ENCODE data around the gene FAM217B. TPM values are rescaled to one million over a fixed set of nuclear protein-coding genes. Genes with fewer than 3 reads are reported as not detected.

Gene FAM217B
- total RNA-seq, 1 donor, result 5.8 TPM

DNA sequence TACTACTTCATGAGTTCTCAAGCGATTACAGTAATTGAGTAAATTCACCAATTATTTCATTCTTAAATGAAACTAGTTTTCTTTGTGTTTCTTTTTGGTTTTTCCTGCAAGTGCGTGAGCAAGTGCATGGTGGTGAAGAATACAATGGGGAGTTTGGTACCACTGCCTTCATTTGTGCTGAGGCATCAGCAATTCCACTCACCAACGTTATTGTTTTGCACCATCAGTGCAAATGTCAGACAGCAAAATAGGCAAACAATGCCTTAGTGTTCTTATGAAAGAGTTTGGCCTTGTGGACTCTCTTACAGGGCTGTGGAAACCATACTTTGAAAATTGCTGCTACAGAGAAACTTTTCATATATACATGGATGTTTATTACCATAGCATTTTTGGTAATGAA is 26.2 kb downstream of the FAM217B start:
- no peak overlapping the region for H3K4me2 ChIP-seq (ENCODE audit: insufficient read depth, low read length)
- H3K27me3 ChIP-seq (ENCODE audit: insufficient read depth, low read length), result no peaks in the 10 kb centered on the region
- H4K20me1 ChIP-seq (ENCODE audit: insufficient read depth, low read length), result no peaks in the 10 kb centered on the region
- H3K79me2 ChIP-seq (ENCODE audit: insufficient read depth, low read length), result no peaks in the 10 kb centered on the region
- H2AFZ ChIP-seq (ENCODE audit: low read length), result no peak overlapping the region
- H3K9me3 ChIP-seq (ENCODE audit: low read depth, low read length), result no peaks in the 10 kb centered on the region
- no peak for DNase-seq (ENCODE audit: insufficient read length, low spot score, missing footprints)
- TF ChIP-seq, protein P1, sequence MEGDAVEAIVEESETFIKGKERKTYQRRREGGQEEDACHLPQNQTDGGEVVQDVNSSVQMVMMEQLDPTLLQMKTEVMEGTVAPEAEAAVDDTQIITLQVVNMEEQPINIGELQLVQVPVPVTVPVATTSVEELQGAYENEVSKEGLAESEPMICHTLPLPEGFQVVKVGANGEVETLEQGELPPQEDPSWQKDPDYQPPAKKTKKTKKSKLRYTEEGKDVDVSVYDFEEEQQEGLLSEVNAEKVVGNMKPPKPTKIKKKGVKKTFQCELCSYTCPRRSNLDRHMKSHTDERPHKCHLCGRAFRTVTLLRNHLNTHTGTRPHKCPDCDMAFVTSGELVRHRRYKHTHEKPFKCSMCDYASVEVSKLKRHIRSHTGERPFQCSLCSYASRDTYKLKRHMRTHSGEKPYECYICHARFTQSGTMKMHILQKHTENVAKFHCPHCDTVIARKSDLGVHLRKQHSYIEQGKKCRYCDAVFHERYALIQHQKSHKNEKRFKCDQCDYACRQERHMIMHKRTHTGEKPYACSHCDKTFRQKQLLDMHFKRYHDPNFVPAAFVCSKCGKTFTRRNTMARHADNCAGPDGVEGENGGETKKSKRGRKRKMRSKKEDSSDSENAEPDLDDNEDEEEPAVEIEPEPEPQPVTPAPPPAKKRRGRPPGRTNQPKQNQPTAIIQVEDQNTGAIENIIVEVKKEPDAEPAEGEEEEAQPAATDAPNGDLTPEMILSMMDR (IDR thresholded peaks at IDR 0.05; ENCODE audit: extremely low read depth, low read depth, low read length), result no peak
- no peaks in the 10 kb centered on the region for H3K4me1 ChIP-seq (ENCODE audit: insufficient read depth, low read length)
- no peak overlapping the region for H3K4me3 ChIP-seq (ENCODE audit: insufficient read depth, low read length)
- H3K27ac ChIP-seq (ENCODE audit: low read depth, low read length), result no peak overlapping the region
- H3K36me3 ChIP-seq (ENCODE audit: insufficient read depth, low read length), result no peaks in the 10 kb centered on the region

DNA sequence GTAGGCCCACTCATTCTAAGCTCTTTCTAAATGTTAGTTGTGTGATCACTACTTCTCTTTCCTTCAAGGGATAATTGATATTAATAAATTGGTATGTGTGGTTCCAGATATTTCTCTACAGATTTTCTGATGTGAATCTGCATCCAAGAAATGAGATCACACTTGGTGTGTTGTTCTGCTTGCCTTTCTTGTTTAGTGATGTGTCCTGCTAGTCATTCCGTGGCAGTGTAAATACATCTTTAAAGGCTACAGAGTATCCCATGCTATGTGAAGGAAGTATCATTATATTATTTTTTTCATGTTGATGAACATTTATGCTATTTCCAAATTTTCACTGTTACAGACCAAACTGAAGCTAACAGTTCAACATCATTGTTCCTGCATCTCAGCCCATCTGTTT is 31.2 kb downstream of the FAM217B start:
- Histone ChIP-seq H3K9me3 (ENCODE audit: low read depth, low read length) (no peaks in the 10 kb centered on the region), H2AFZ (ENCODE audit: low read length) (no peak overlapping the region), H3K4me2 (ENCODE audit: insufficient read depth, low read length) (no peak overlapping the region), H3K36me3 (ENCODE audit: insufficient read depth, low read length) (no peaks in the 10 kb centered on the region), H3K4me3 (ENCODE audit: insufficient read depth, low read length) (no peak overlapping the region), H4K20me1 (ENCODE audit: insufficient read depth, low read length) (no peaks in the 10 kb centered on the region), H3K79me2 (ENCODE audit: insufficient read depth, low read length) (no peaks in the 10 kb centered on the region), H3K4me1 (ENCODE audit: insufficient read depth, low read length) (no peaks in the 10 kb centered on the region), H3K27me3 (ENCODE audit: insufficient read depth, low read length) (no peaks in the 10 kb centered on the region), H3K27ac (ENCODE audit: low read depth, low read length) (no peak overlapping the region)
- no peak for DNase-seq (ENCODE audit: insufficient read length, low spot score, missing footprints)
- TF ChIP-seq, protein P1 (IDR thresholded peaks at IDR 0.05; ENCODE audit: extremely low read depth, low read depth, low read length), result no peak

DNA sequence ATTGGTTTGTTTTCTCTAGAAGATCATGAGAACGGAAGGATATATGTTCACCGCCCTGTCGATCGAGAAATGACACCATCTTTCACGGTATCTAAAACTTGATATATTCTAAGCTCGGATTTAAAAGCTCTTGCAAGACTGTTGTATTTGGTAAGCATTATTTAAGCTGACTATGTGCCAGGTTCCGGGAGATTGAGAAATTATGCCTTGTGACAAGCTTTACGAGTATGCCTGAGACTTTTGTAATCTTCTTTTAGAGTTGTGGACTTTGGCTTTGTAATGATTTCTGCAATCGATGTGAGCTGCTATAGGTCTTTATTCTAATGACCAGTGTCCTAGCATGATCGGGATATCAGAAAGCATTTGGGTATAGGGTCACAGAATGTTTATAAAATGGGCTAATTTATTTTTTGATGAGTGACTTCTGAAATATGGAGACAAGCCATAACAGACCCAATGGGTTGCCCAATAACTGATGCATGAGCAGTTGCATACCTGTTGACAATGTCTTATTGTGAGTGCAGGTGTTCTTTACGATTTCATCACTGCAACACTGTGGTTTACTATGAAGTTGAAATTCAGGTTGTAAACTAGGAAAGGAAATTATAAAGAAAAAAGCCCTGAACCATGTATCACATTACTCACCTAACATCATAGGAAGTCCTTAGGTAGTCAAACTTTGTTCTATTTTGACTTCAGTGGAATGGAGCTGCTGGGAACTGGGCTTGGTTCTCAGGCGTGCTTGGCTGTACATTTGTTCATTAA is 32.0 kb downstream of the FAM217B start:
- H3K36me3 ChIP-seq (ENCODE audit: insufficient read depth, low read length), result no peaks in the 10 kb centered on the region
- H3K4me3 ChIP-seq (ENCODE audit: insufficient read depth, low read length), result no peak overlapping the region
- H3K9me3 ChIP-seq (ENCODE audit: low read depth, low read length), result no peaks in the 10 kb centered on the region
- no peak overlapping the region for H3K27ac ChIP-seq (ENCODE audit: low read depth, low read length)
- TF ChIP-seq, protein P1 (IDR thresholded peaks at IDR 0.05; ENCODE audit: extremely low read depth, low read depth, low read length), result no peak
- H3K4me2 ChIP-seq (ENCODE audit: insufficient read depth, low read length), result no peak overlapping the region
- no peak for DNase-seq (ENCODE audit: insufficient read length, low spot score, missing footprints)
- H3K27me3 ChIP-seq (ENCODE audit: insufficient read depth, low read length), result no peaks in the 10 kb centered on the region
- H4K20me1 ChIP-seq (ENCODE audit: insufficient read depth, low read length), result no peaks in the 10 kb centered on the region
- H3K79me2 ChIP-seq (ENCODE audit: insufficient read depth, low read length), result no peaks in the 10 kb centered on the region
- no peaks in the 10 kb centered on the region for H3K4me1 ChIP-seq (ENCODE audit: insufficient read depth, low read length)
- H2AFZ ChIP-seq (ENCODE audit: low read length), result no peak overlapping the region

DNA sequence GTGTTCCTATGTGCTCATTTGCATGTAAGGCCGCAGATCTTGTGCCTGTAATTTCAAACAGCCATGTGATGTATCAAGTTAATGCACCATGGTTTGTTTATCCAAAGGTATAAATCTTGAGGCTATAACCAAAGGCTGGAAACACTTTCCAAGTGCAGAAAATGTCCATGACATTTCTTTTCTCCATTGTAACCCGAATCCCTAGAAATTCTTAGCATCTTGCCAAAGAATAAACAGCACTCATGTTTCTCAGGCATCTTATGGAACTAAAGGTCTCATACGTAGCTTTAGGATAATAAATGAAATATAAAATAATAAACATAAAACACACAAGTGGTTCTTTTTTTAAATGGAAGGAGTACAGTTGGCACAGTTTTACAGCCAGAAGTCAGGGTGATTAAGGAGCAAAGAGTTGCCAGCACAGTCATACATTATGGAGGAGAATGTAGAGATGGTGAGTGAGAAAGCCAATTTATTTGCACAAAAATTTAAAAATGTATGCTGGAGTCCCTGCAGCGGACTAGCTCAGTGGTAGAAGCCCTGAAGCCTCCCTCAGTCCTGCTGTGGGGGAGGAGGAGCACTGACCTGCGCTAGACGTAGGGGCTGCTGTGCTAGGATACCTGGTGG is 36.1 kb downstream of the FAM217B start:
- Histone ChIP-seq H3K9me3 (ENCODE audit: low read depth, low read length) (no peaks in the 10 kb centered on the region), H3K27me3 (ENCODE audit: insufficient read depth, low read length) (no peaks in the 10 kb centered on the region), H3K4me3 (ENCODE audit: insufficient read depth, low read length) (no peak overlapping the region), H2AFZ (ENCODE audit: low read length) (no peak overlapping the region), H3K79me2 (ENCODE audit: insufficient read depth, low read length) (no peaks in the 10 kb centered on the region), H4K20me1 (ENCODE audit: insufficient read depth, low read length) (no peaks in the 10 kb centered on the region), H3K27ac (ENCODE audit: low read depth, low read length) (no peak overlapping the region), H3K4me1 (ENCODE audit: insufficient read depth, low read length) (no peaks in the 10 kb centered on the region), H3K36me3 (ENCODE audit: insufficient read depth, low read length) (no peaks in the 10 kb centered on the region), H3K4me2 (ENCODE audit: insufficient read depth, low read length) (no peak overlapping the region)
- TF ChIP-seq, protein P1 (IDR thresholded peaks at IDR 0.05; ENCODE audit: extremely low read depth, low read depth, low read length), result no peak
- DNase-seq (ENCODE audit: insufficient read length, low spot score, missing footprints), result no peak

All from osteoblast (primary cell).